Lung (tissue), 12 donors: ENCODE results near the gene SLC5A2. TPM values are rescaled to one million over a fixed set of nuclear protein-coding genes. Genes with fewer than 3 reads are reported as not detected.
A peak's percentile ranks its signal among the peaks of the same experiment; 100 is the strongest.
"Not testable (repeated sequence)": the region's sequence is repeated elsewhere in the genome, so short reads cannot be mapped to it uniquely, and the experiment has no call there.

Experiments
- ATAC-seq: fragments of 200-7000 bp; cut with Tn5 transposase; one replicate; pipeline ENCODE4 v1.9.1; 2020; ENCODE audit warnings: moderate number of reproducible peaks; ENCODE audit not compliant: insufficient read depth, low FRiP score
- DNase-seq, 3 donors: peaks; one replicate each; pipeline ENCODE4 v3.0.0-alpha.2; 2013 to 2017
- H3K27ac ChIP-seq, 2 donors: one replicate each; pipeline ENCODE4 v1.5.1; 2013; ENCODE audit warnings: mild to moderate bottlenecking in 2 of 2, moderate library complexity in 2 of 2, control low read depth in 1 of 2, inconsistent platforms in 1 of 2, low read depth in 1 of 2, low read length in 1 of 2
- H3K27me3 ChIP-seq, 3 donors: one replicate each; pipeline ENCODE4 v1.5.1; 2013; ENCODE audit warnings: low read length in 2 of 3; ENCODE audit not compliant: control insufficient read depth in 3 of 3, insufficient read depth in 3 of 3
- H3K36me3 ChIP-seq, 4 donors: one replicate each; pipeline ENCODE4 v1.5.1; 2013; ENCODE audit warnings: low read length in 4 of 4, mild to moderate bottlenecking in 1 of 4, moderate library complexity in 1 of 4; ENCODE audit not compliant: control insufficient read depth in 4 of 4, insufficient read depth in 4 of 4
- H3K4me1 ChIP-seq, 5 donors: one replicate each; pipeline ENCODE4 v1.5.1; 2013; ENCODE audit warnings: low read length in 5 of 5, mild to moderate bottlenecking in 2 of 5, moderate library complexity in 1 of 5; ENCODE audit not compliant: control insufficient read depth in 5 of 5, insufficient read depth in 5 of 5
- H3K4me3 ChIP-seq: one replicate; pipeline ENCODE4 v1.5.1; 2013; ENCODE audit warnings: mild to moderate bottlenecking, control low read depth, moderate library complexity
- H3K9ac ChIP-seq, 2 donors: one replicate each; pipeline ENCODE4 v1.5.1; 2013; ENCODE audit warnings: low read length in 2 of 2, control low read depth in 1 of 2; ENCODE audit not compliant: insufficient read depth in 1 of 2
- H3K9me3 ChIP-seq, 4 donors: one replicate each; pipeline ENCODE4 v1.5.1; 2013; ENCODE audit warnings: low read length in 3 of 4, mild to moderate bottlenecking in 1 of 4, moderate library complexity in 1 of 4; ENCODE audit not compliant: control insufficient read depth in 4 of 4, insufficient read depth in 3 of 4
- CTCF ChIP-seq: IDR thresholded peaks from 2 replicates; pipeline ENCODE4 v1.5.1; 2012; ENCODE audit warnings: mild to moderate bottlenecking; ENCODE audit errors: control extremely low read depth, extremely low read depth
- WGBS, 2 donors: extraction: QIAGEN DNeasy Blood & Tissue Kit; methylation state at CpG; one replicate each; pipeline ENCODE4 v1.1.7; 2013; 5-methylcytosine and 5-hydroxymethylcytosine counted together
- polyA plus RNA-seq, 2 donors: library from polyadenylated mRNA; stranded (reverse); fragments of 200-250 nt; gene quantifications; one replicate each; pipeline ENCODE4 v1.2.1, GENCODE V29; 2013
- total RNA-seq, 2 donors: library from RNA; depleted of rRNA in 1 of 2; stranded (reverse); fragments of >200 nt in 1 of 2; gene quantifications; one replicate each; pipeline ENCODE4 v1.2.1, GENCODE V29; 2014 to 2021
- donor health status: control.
- donor health status: control.
- donor health status: Bipolar disorder and iron deficiency.
- donor health status: healthy.
- donor health status: DM: yes; HTN: yes; CAD: no.

Gene SLC5A2
- total and polyA plus RNA-seq, 4 donors, result 0.85 to 3.1 (median 2.3) TPM

- no peak for TF ChIP-seq CTCF
- 66 to 70% methylated on average over 34 of the region's 34 CpGs for WGBS, 2 donors
- H3K9me3 ChIP-seq, result no peaks in the 10 kb centered on the region
- no peak overlapping the region for H3K9ac ChIP-seq
- ATAC-seq (no peak), DNase-seq (no peak)
- H3K27ac ChIP-seq, result no peak overlapping the region
- no peak overlapping the region for H3K4me3 ChIP-seq
- no peaks in the 10 kb centered on the region for H3K27me3 ChIP-seq
- H3K4me1 ChIP-seq, result no peaks in the 10 kb centered on the region
- H3K36me3 ChIP-seq, result no peaks in the 10 kb centered on the region
Measured at GRCh38 chr16:31441956-31442355, 41.0 kb upstream of the SLC5A2 start.

- not testable (repeated sequence) for ATAC-seq, DNase-seq, H3K9ac ChIP-seq, H3K27me3 ChIP-seq, H3K4me1 ChIP-seq, H3K27ac ChIP-seq, H3K9me3 ChIP-seq, H3K36me3 ChIP-seq, H3K4me3 ChIP-seq
- WGBS, 2 donors, result 66 to 72% methylated on average over 6 of the region's 6 CpGs
Measured at GRCh38 chr16:31445931-31446330, 37.0 kb upstream of the SLC5A2 start.

- Histone ChIP-seq H3K9me3 (no peaks in the 10 kb centered on the region), H3K27ac (no peak overlapping the region), H3K36me3 (peaks cover 0 to 3% (median 0%) of the 10 kb centered on the region in 4 donors), H3K9ac (peak overlapping the region in 1 of 2 donors; percentile 13), H3K4me1 (peaks cover 0 to 24% (median 13%) of the 10 kb centered on the region in 5 donors), H3K4me3 (no peak overlapping the region), H3K27me3 (no peaks in the 10 kb centered on the region)
- ATAC-seq (no peak), DNase-seq (no peak)
- 85 to 87% methylated on average over 5 of the region's 5 CpGs for WGBS, 2 donors
- TF ChIP-seq CTCF, result no peak
Measured at GRCh38 chr16:31451201-31451600, 31.7 kb upstream of the SLC5A2 start.

- no peaks in the 10 kb centered on the region for H3K27me3 ChIP-seq
- DNase-seq (peak; percentile 47 to 60 (median 51)), ATAC-seq (peak; percentile 70)
- peaks cover 0 to 6% (median 1%) of the 10 kb centered on the region in 4 donors for H3K36me3 ChIP-seq
- peak overlapping the region in 1 of 2 donors; percentile 13 for H3K9ac ChIP-seq
- no peaks in the 10 kb centered on the region for H3K9me3 ChIP-seq
- peaks cover under 1 to 27% (median 14%) of the 10 kb centered on the region in 5 donors for H3K4me1 ChIP-seq
- 47 to 49% methylated on average over 11 of the region's 11 CpGs for WGBS, 2 donors
- no peak overlapping the region for H3K4me3 ChIP-seq
- H3K27ac ChIP-seq, result no peak overlapping the region
- no peak for TF ChIP-seq CTCF
Measured at GRCh38 chr16:31451681-31452351, 31.1 kb upstream of the SLC5A2 start.
